GM19239 (cell line): ENCODE results near the gene MAS1L.

Source experiments
- DNase-seq: peaks from one replicate; pipeline ENCODE4 v3.0.0; 2011; ENCODE audit warnings: low spot score; ENCODE audit not compliant: insufficient read length
- FAIRE-seq: peaks from 2 replicates; lab custom pipeline; 2011; peaks lifted over from hg19 to GRCh38; lab: Jason Lieb, UNC

MAS1L gene

GRCh38 chr6:29516108-29516507, 28.4 kb upstream of the MAS1L start:
- FAIRE-seq (peak; percentile 45), DNase-seq (no peak)

- no peak for DNase-seq
- FAIRE-seq, result no peak
Observed at GRCh38 chr6:29510746-29511300, 23.1 kb upstream of the MAS1L start.

GRCh38 chr6:29510202-29510601, 22.4 kb upstream of the MAS1L start:
- FAIRE-seq, result no peak

GRCh38 chr6:29509711-29510110, 22.0 kb upstream of the MAS1L start:
- DNase-seq, result no peak
- FAIRE-seq, result no peak

More at GRCh38 chr6:29510202-29510601, 22.4 kb upstream of the MAS1L start:
- DNase-seq, result no peak

GRCh38 chr6:29509239-29509638, 21.5 kb upstream of the MAS1L start:
- DNase-seq, result peak; percentile 23
- peak; percentile 79 for FAIRE-seq

GRCh38 chr6:29507319-29507718, 19.6 kb upstream of the MAS1L start:
- FAIRE-seq (no peak), DNase-seq (no peak)

GRCh38 chr6:29506446-29507067, 18.8 kb upstream of the MAS1L start:
- no peak for FAIRE-seq
- no peak for DNase-seq

GRCh38 chr6:29505808-29506207, 18.1 kb upstream of the MAS1L start:
- FAIRE-seq (no peak), DNase-seq (no peak)

- no peak for FAIRE-seq
- DNase-seq, result no peak
Observed at GRCh38 chr6:29504961-29505360, 17.2 kb upstream of the MAS1L start.

GRCh38 chr6:29502597-29502996, 14.8 kb upstream of the MAS1L start:
- DNase-seq (no peak), FAIRE-seq (no peak)

- no peak for FAIRE-seq
Observed at GRCh38 chr6:29502181-29502580, 14.4 kb upstream of the MAS1L start.

GRCh38 chr6:29501106-29501505, 13.3 kb upstream of the MAS1L start:
- FAIRE-seq, result no peak
- DNase-seq, result no peak

More at GRCh38 chr6:29502181-29502580, 14.4 kb upstream of the MAS1L start:
- DNase-seq, result no peak

- FAIRE-seq (no peak), DNase-seq (no peak)
Observed at GRCh38 chr6:29500594-29500993, 12.8 kb upstream of the MAS1L start.

GRCh38 chr6:29499704-29500103, 11.9 kb upstream of the MAS1L start:
- FAIRE-seq (no peak), DNase-seq (no peak)

GRCh38 chr6:29496961-29497360, 9.2 kb upstream of the MAS1L start:
- DNase-seq (no peak), FAIRE-seq (no peak)

- FAIRE-seq (no peak), DNase-seq (no peak)
Observed at GRCh38 chr6:29495571-29495970, 7.8 kb upstream of the MAS1L start.

- DNase-seq (no peak), FAIRE-seq (no peak)
Observed at GRCh38 chr6:29494131-29494530, 6.4 kb upstream of the MAS1L start.

- no peak for FAIRE-seq
- DNase-seq, result no peak
Observed at GRCh38 chr6:29493261-29493660, 5.5 kb upstream of the MAS1L start.

GRCh38 chr6:29491574-29491973, 3.8 kb upstream of the MAS1L start:
- DNase-seq (no peak), FAIRE-seq (no peak)

GRCh38 chr6:29490552-29490951, 2.8 kb upstream of the MAS1L start:
- FAIRE-seq (no peak), DNase-seq (no peak)

GRCh38 chr6:29490055-29490454, 2.3 kb upstream of the MAS1L start:
- FAIRE-seq, result no peak
- DNase-seq, result no peak

GRCh38 chr6:29489286-29489685, 1.5 kb upstream of the MAS1L start:
- FAIRE-seq, result no peak
- no peak for DNase-seq
